Hepatic stellate cell (primary cell): ENCODE results near the gene R3HDM4.
"Not testable (repeated sequence)": the region's sequence is repeated elsewhere in the genome, so short reads cannot be mapped to it uniquely, and the experiment has no call there.

ENCODE experiments used
- DNase-seq: peaks from one replicate; pipeline ENCODE4 v3.0.0; 2011; ENCODE audit warnings: low spot score

Gene R3HDM4

GRCh38 chr19:854549-854948, 58.5 kb downstream of the R3HDM4 start:
- no peak for DNase-seq

- DNase-seq, result not testable (repeated sequence)
Observed at GRCh38 chr19:853614-854220, 59.3 kb downstream of the R3HDM4 start.

DNA sequence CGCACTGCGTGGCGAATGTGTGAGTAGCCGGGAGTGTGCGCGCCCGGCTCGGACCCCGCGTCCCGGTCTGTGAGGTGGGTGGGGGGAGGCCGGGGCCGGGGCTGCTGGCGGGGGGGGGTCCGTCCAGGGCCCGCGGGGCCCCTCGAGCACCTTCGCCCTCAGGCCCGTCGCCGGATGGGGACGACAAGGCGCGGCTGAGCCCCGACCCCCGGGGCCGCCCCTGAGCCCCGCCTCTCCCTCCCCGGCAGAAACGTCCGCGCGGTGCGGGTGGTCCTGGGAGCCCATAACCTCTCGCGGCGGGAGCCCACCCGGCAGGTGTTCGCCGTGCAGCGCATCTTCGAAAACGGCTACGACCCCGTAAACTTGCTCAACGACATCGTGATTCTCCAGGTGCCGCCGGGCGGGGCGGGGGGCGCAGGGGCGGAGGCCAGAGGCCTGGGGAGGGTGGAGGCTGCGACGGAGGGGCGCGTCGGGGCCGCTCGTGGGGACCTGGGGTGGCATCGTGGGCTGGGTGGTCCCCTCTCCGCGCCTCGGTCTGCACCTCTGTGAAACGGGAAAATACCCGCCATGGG, 59.9 kb downstream of the R3HDM4 start:
- DNase-seq, result no peak

DNA sequence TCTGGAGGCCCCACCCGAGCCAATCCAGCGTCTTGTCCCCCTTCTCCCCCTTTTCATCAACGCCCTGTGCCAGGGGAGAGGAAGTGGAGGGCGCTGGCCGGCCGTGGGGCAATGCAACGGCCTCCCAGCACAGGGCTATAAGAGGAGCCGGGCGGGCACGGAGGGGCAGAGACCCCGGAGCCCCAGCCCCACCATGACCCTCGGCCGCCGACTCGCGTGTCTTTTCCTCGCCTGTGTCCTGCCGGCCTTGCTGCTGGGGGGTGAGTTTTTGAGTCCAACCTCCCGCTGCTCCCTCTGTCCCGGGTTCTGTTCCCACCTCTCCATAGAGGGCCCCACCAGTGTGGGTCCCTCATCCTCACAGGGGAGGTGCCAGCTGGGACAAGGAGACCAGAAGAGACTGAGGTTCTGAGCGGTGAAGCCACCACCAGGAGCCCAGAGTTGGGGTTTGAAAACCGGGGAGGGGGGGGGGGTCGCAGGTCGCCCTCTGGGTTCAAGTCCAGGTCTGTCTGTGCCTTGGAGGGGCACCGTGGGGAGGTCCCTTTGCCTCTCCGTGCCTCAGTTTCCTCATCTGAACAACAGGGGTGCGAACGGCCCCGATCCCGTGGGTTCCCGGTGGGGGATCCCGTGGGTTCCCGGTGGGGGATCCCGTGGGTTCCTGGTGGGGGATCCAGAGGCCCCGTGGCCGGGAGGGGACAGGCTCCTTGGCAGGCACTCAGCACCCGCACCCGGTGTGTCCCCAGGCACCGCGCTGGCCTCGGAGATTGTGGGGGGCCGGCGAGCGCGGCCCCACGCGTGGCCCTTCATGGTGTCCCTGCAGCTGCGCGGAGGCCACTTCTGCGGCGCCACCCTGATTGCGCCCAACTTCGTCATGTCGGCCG, 60.6 kb downstream of the R3HDM4 start, which contains the start of gene ELANE:
ELANE (plus strand) TSS at position 168 of the 878 bp plus-strand sequence; CDS start at position 194, 26 bp downstream.
- DNase-seq, result no peak

DNA sequence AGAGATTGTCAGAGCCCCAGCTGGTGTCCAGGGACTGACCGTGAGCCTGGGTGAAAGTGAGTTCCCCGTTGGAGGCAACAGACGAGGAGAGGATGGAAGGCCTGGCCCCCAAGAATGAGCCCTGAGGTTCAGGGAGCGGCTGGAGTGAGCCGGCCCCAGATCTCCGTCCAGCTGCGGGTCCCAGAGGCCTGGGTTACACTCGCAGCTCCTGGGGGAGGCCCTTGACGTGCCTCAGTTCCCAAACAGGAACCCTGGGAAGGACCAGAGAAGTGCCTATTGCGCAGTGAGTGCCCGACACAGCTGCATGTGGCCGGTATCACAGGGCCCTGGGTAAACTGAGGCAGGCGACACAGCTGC, 62.1 kb downstream of the R3HDM4 start:
- no peak for DNase-seq

DNA sequence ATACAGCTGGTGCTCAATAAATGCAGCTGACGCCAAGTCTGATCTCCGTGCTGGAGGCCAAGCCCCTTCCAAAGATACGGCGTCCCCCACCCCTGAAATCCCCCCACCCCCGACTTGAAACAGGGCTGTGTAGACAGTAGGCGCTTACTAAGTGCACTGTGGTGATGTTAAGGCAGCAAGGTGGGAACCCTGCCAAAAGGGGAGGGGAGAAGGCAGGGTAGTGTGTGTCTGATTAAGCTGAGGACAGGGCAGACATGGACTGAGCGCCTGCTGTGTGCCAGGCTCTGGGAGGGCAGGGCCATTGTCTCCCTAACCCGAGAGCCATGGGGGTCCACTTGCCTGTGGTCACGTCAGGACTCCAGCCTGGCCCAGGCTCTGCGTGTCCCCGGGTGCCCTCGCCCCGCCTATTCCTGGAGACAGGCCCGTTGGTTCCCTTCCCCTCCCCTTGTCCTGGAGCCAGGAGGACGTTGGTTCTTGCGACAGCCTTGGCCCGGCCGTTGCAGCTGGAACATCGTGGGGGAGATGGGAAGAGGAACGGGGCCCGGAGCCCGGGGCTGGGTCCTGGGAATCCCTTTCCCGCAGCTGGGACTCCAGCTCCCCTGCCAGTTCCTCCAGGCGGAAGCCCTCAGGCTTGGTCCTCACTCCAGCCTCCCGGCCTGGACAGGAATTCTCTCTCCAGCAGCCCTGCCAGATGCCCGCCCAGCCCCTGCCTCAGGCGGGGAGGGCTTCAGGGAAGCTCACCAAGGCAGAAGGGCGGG, 62.6 kb downstream of the R3HDM4 start:
- DNase-seq, result peak; percentile 94

- not testable (repeated sequence) for DNase-seq
Observed at GRCh38 chr19:849195-849594, 63.8 kb downstream of the R3HDM4 start.

- no peak for DNase-seq
Observed at GRCh38 chr19:848386-848921, 64.6 kb downstream of the R3HDM4 start.
